ENCODE data around the gene CPEB3.
"Not testable (repeated sequence)": the region's sequence is repeated elsewhere in the genome, so short reads cannot be mapped to it uniquely, and the experiment has no call there.

Gene CPEB3

GRCh38 chr10:92222603-92223262, 68.1 kb downstream of the CPEB3 start:
- H3K27ac ChIP-seq: no peak overlapping the region
- TF ChIP-seq, protein P1, sequence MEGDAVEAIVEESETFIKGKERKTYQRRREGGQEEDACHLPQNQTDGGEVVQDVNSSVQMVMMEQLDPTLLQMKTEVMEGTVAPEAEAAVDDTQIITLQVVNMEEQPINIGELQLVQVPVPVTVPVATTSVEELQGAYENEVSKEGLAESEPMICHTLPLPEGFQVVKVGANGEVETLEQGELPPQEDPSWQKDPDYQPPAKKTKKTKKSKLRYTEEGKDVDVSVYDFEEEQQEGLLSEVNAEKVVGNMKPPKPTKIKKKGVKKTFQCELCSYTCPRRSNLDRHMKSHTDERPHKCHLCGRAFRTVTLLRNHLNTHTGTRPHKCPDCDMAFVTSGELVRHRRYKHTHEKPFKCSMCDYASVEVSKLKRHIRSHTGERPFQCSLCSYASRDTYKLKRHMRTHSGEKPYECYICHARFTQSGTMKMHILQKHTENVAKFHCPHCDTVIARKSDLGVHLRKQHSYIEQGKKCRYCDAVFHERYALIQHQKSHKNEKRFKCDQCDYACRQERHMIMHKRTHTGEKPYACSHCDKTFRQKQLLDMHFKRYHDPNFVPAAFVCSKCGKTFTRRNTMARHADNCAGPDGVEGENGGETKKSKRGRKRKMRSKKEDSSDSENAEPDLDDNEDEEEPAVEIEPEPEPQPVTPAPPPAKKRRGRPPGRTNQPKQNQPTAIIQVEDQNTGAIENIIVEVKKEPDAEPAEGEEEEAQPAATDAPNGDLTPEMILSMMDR (IDR thresholded peaks at IDR 0.05): no peak
- H3K4me1 ChIP-seq (ENCODE audit: control insufficient read depth in 1 of 2, insufficient read depth in 1 of 2, low read depth in 1 of 2, low read length in 1 of 2): no peaks in the 10 kb centered on the region
- H3K36me3 ChIP-seq: peaks cover 28% of the 10 kb centered on the region
- H3K4me3 ChIP-seq (ENCODE audit: low read depth in 1 of 2, low read length in 1 of 2): no peak overlapping the region
- no peaks in the 10 kb centered on the region for H3K27me3 ChIP-seq
- H3K9me3 ChIP-seq: no peaks in the 10 kb centered on the region

DNA sequence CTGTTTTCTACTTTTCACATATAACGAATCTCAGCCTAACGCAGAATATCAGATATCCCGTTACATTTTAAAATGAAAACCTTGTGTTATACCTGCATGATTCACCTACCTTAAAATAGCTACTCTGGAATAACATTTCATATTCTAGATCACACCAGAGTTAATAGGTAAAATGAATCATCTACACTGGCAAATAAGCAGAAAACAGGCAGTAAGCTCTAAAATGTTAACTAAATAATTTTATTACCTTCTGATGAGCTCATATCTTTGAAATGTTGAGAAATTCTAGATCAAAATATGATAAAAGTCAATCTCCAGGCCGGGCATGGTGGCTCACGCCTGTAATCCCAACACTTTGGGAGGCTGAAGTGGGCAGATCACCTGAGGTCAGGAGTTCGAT, 71.3 kb downstream of the CPEB3 start:
- H3K27ac ChIP-seq: no peak overlapping the region
- H3K4me1 ChIP-seq (ENCODE audit: control insufficient read depth in 1 of 2, insufficient read depth in 1 of 2, low read depth in 1 of 2, low read length in 1 of 2): no peaks in the 10 kb centered on the region
- peaks cover 24% of the 10 kb centered on the region for H3K36me3 ChIP-seq
- no peaks in the 10 kb centered on the region for H3K27me3 ChIP-seq
- H3K4me3 ChIP-seq (ENCODE audit: low read depth in 1 of 2, low read length in 1 of 2): no peak overlapping the region
- TF ChIP-seq, protein P1 (IDR thresholded peaks at IDR 0.05): no peak
- H3K9me3 ChIP-seq: no peaks in the 10 kb centered on the region

GRCh38 chr10:92218569-92218968, 72.3 kb downstream of the CPEB3 start:
- Histone ChIP-seq H3K36me3 (peaks cover 24% of the 10 kb centered on the region), H3K27me3 (no peaks in the 10 kb centered on the region), H3K4me3 (ENCODE audit: low read depth in 1 of 2, low read length in 1 of 2) (no peak overlapping the region), H3K9me3 (no peaks in the 10 kb centered on the region), H3K27ac (no peak overlapping the region), H3K4me1 (ENCODE audit: control insufficient read depth in 1 of 2, insufficient read depth in 1 of 2, low read depth in 1 of 2, low read length in 1 of 2) (no peaks in the 10 kb centered on the region)
- TF ChIP-seq, protein P1 (IDR thresholded peaks at IDR 0.05): no peak

DNA sequence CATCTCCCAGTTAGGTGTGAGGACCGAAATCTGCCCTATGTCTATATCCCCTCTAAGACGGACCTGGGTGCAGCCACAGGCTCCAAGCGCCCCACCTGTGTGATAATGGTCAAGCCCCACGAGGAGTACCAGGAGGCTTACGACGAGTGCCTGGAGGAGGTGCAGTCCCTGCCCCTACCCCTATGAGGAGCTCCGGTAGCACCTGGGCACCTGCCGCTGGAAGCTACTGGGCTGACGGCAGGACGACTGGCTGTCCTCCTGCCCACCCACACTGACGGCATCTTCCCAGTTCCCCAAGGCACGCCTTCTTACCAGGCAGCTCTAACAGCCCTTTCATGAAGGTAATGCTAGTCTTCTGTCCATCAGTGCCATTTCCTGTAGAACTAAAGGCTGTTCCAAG, 74.3 kb downstream of the CPEB3 start:
- peaks cover 24% of the 10 kb centered on the region for H3K36me3 ChIP-seq
- not testable (repeated sequence) for H3K4me3 ChIP-seq (ENCODE audit: low read depth in 1 of 2, low read length in 1 of 2); H3K27me3 ChIP-seq; H3K4me1 ChIP-seq (ENCODE audit: control insufficient read depth in 1 of 2, insufficient read depth in 1 of 2, low read depth in 1 of 2, low read length in 1 of 2); H3K27ac ChIP-seq; H3K9me3 ChIP-seq

DNA sequence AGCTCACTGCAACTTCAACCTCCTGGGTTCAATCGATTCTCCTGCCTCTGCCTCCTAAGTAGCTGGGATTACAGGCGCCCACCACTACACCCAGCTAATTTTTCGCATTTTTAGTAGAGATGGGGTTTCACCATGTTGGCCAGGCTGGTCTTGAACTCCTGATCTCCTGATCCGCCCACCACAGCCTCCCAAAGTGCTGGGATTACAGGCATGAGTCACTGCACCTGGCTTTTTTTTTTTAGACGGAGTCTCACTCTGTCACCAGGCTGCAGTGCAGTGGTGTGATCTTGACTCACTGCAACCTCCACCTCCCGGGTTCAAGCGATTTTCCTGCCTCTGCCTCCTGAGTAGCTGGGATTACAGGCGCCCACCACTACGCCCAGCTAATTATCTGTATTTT, 75.7 kb downstream of the CPEB3 start:
- not testable (repeated sequence) for H3K27me3 ChIP-seq; H3K9me3 ChIP-seq; H3K4me3 ChIP-seq (ENCODE audit: low read depth in 1 of 2, low read length in 1 of 2); H3K4me1 ChIP-seq (ENCODE audit: control insufficient read depth in 1 of 2, insufficient read depth in 1 of 2, low read depth in 1 of 2, low read length in 1 of 2); H3K27ac ChIP-seq
- H3K36me3 ChIP-seq: peaks cover 14% of the 10 kb centered on the region

DNA sequence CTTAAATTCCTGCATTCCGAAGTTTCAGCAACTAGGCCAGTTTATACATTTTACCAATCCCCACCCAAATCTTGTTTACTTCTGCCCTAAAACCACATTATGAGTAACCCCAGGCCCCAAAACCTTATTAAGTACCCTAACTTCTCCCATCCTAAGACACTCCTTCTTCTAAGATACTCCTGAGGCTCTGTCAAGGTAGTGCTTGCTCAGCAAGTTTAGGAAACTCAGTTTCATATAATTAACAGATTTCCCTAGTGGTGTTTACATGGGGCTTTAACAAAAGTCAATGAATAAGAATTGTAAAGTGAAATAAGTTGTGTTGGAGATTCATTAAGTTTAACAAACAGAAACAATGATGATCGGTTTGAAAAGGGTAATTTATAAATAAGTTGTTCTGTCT, 77.8 kb downstream of the CPEB3 start:
- no peak overlapping the region for H3K4me3 ChIP-seq (ENCODE audit: low read depth in 1 of 2, low read length in 1 of 2)
- TF ChIP-seq, protein P1 (IDR thresholded peaks at IDR 0.05): no peak
- no peaks in the 10 kb centered on the region for H3K9me3 ChIP-seq
- no peaks in the 10 kb centered on the region for H3K27me3 ChIP-seq
- H3K4me1 ChIP-seq (ENCODE audit: control insufficient read depth in 1 of 2, insufficient read depth in 1 of 2, low read depth in 1 of 2, low read length in 1 of 2): peaks cover 0 to 7% of the 10 kb centered on the region in 2 experiments
- no peak overlapping the region for H3K27ac ChIP-seq
- peaks cover 8% of the 10 kb centered on the region for H3K36me3 ChIP-seq

Data from neutrophil (primary cell).